ENCODE results near the gene ERG.

Gene ERG

DNA sequence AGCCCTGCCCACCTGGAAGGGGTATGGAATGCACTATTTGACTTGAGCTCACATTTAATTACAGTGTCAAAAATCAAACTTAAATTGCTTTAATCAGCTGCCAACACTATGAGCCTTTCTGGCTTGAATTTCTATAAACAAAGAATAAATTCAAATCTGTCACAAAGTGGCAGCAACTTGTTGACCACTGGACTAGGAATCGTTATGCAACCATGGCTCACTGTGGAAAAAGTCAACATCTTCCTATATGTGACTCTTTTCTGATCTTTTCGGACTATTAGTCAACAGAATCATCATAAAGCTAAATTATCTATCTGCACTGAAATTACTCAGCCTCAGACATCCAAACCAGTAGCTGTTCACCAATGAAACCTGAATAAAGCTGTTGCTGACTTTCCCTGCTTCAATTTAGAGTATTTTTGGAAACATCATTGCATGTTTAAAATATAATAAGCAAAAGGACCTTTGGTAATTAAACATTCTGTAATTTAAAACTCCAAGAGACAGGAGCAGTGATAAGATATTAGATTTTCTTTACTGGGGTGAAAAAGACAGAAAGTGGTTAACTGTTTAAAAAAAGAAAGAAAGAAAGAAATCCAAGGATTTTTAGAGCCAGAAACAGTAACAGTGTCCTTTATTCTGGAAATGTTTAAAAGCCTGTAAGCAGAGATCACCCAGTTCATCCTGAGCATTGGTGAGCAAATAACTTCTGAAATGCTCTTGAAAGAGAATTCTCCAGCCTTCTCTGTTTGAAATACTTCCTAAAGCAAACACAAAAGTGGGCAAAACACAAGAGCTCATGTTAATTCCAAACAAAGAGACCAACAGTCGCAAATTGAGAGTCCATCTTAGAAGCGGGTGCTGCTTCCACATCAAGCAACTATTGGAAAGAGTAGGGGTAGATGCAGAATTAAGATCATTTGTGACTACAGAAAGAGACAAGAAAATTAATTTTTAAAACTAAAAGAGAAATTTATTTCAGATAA is 26.2 kb upstream of the ERG start:
- Histone ChIP-seq H3K9me3 (ENCODE audit: control insufficient read depth, low read length) (no peaks in the 10 kb centered on the region), H3K36me3 (ENCODE audit: control insufficient read depth, insufficient read depth, low read length) (no peaks in the 10 kb centered on the region), H3K4me1 (ENCODE audit: control insufficient read depth, insufficient read depth, low read length, poor library complexity, severe bottlenecking) (no peaks in the 10 kb centered on the region), H3K4me3 (ENCODE audit: insufficient read depth, low read depth, low read length, poor library complexity, severe bottlenecking) (no peak overlapping the region), H3K27ac (ENCODE audit: insufficient read depth, low read length, poor library complexity, severe bottlenecking) (no peak overlapping the region), H3K27me3 (replicated peaks; ENCODE audit: control insufficient read depth, insufficient read depth, low read length, poor library complexity, severe bottlenecking) (no peaks in the 10 kb centered on the region)
- DNase-seq: no peak

DNA sequence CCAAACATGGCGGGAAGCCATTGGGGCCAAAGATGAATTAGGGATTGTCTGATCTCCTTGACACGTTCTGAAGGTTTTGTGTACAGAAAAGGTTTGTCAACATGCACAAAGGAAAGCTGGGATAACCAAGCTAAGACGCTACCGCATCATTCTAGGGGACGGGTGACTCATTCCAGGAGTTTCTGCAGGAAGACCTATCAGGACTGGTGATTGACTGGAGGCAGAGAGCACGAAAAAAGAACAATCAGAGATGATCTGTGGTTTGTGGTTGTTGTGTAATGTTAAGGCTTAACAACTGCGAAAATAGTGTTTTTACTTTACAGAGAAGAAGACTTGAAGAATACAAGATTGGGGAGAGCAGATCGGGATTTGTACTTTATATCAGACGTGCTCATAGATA is 22.2 kb upstream of the ERG start:
- H3K36me3 ChIP-seq (ENCODE audit: control insufficient read depth, insufficient read depth, low read length): no peaks in the 10 kb centered on the region
- no peak for DNase-seq

GRCh38 chr21:38511662-38512243 is 13.5 kb upstream of the ERG start:
- no peak overlapping the region for H3K27ac ChIP-seq (ENCODE audit: insufficient read depth, low read length, poor library complexity, severe bottlenecking)
- no peaks in the 10 kb centered on the region for H3K27me3 ChIP-seq (replicated peaks; ENCODE audit: control insufficient read depth, insufficient read depth, low read length, poor library complexity, severe bottlenecking)
- no peak overlapping the region for H3K4me3 ChIP-seq (ENCODE audit: insufficient read depth, low read depth, low read length, poor library complexity, severe bottlenecking)
- H3K36me3 ChIP-seq (ENCODE audit: control insufficient read depth, insufficient read depth, low read length): no peaks in the 10 kb centered on the region
- H3K4me1 ChIP-seq (ENCODE audit: control insufficient read depth, insufficient read depth, low read length, poor library complexity, severe bottlenecking): no peaks in the 10 kb centered on the region
- DNase-seq: no peak
- H3K9me3 ChIP-seq (ENCODE audit: control insufficient read depth, low read length): no peaks in the 10 kb centered on the region

More for the DNA sequence above, 22.2 kb upstream of the ERG start:
- no peaks in the 10 kb centered on the region for H3K9me3 ChIP-seq (ENCODE audit: control insufficient read depth, low read length)
- H3K27me3 ChIP-seq (replicated peaks; ENCODE audit: control insufficient read depth, insufficient read depth, low read length, poor library complexity, severe bottlenecking): no peaks in the 10 kb centered on the region
- no peak overlapping the region for H3K4me3 ChIP-seq (ENCODE audit: insufficient read depth, low read depth, low read length, poor library complexity, severe bottlenecking)
- H3K4me1 ChIP-seq (ENCODE audit: control insufficient read depth, insufficient read depth, low read length, poor library complexity, severe bottlenecking): no peaks in the 10 kb centered on the region
- H3K27ac ChIP-seq (ENCODE audit: insufficient read depth, low read length, poor library complexity, severe bottlenecking): no peak overlapping the region

GRCh38 chr21:38511198-38511597 is 12.9 kb upstream of the ERG start:
- H3K4me3 ChIP-seq (ENCODE audit: insufficient read depth, low read depth, low read length, poor library complexity, severe bottlenecking): no peak overlapping the region
- no peak for DNase-seq
- no peaks in the 10 kb centered on the region for H3K9me3 ChIP-seq (ENCODE audit: control insufficient read depth, low read length)
- H3K36me3 ChIP-seq (ENCODE audit: control insufficient read depth, insufficient read depth, low read length): no peaks in the 10 kb centered on the region
- no peaks in the 10 kb centered on the region for H3K4me1 ChIP-seq (ENCODE audit: control insufficient read depth, insufficient read depth, low read length, poor library complexity, severe bottlenecking)
- no peak overlapping the region for H3K27ac ChIP-seq (ENCODE audit: insufficient read depth, low read length, poor library complexity, severe bottlenecking)
- no peaks in the 10 kb centered on the region for H3K27me3 ChIP-seq (replicated peaks; ENCODE audit: control insufficient read depth, insufficient read depth, low read length, poor library complexity, severe bottlenecking)

GRCh38 chr21:38507374-38507942 is 9.2 kb upstream of the ERG start:
- Histone ChIP-seq H3K27ac (ENCODE audit: insufficient read depth, low read length, poor library complexity, severe bottlenecking) (no peak overlapping the region), H3K9me3 (ENCODE audit: control insufficient read depth, low read length) (no peaks in the 10 kb centered on the region), H3K36me3 (ENCODE audit: control insufficient read depth, insufficient read depth, low read length) (no peaks in the 10 kb centered on the region), H3K4me3 (ENCODE audit: insufficient read depth, low read depth, low read length, poor library complexity, severe bottlenecking) (no peak overlapping the region), H3K27me3 (replicated peaks; ENCODE audit: control insufficient read depth, insufficient read depth, low read length, poor library complexity, severe bottlenecking) (no peaks in the 10 kb centered on the region), H3K4me1 (ENCODE audit: control insufficient read depth, insufficient read depth, low read length, poor library complexity, severe bottlenecking) (no peaks in the 10 kb centered on the region)
- no peak for DNase-seq

- no peak for DNase-seq
- Histone ChIP-seq H3K27me3 (replicated peaks; ENCODE audit: control insufficient read depth, insufficient read depth, low read length, poor library complexity, severe bottlenecking) (no peaks in the 10 kb centered on the region), H3K4me1 (ENCODE audit: control insufficient read depth, insufficient read depth, low read length, poor library complexity, severe bottlenecking) (no peaks in the 10 kb centered on the region), H3K36me3 (ENCODE audit: control insufficient read depth, insufficient read depth, low read length) (no peaks in the 10 kb centered on the region), H3K9me3 (ENCODE audit: control insufficient read depth, low read length) (no peaks in the 10 kb centered on the region), H3K27ac (ENCODE audit: insufficient read depth, low read length, poor library complexity, severe bottlenecking) (no peak overlapping the region), H3K4me3 (ENCODE audit: insufficient read depth, low read depth, low read length, poor library complexity, severe bottlenecking) (no peak overlapping the region)
Observed at GRCh38 chr21:38506661-38507281, 8.5 kb upstream of the ERG start.

DNA sequence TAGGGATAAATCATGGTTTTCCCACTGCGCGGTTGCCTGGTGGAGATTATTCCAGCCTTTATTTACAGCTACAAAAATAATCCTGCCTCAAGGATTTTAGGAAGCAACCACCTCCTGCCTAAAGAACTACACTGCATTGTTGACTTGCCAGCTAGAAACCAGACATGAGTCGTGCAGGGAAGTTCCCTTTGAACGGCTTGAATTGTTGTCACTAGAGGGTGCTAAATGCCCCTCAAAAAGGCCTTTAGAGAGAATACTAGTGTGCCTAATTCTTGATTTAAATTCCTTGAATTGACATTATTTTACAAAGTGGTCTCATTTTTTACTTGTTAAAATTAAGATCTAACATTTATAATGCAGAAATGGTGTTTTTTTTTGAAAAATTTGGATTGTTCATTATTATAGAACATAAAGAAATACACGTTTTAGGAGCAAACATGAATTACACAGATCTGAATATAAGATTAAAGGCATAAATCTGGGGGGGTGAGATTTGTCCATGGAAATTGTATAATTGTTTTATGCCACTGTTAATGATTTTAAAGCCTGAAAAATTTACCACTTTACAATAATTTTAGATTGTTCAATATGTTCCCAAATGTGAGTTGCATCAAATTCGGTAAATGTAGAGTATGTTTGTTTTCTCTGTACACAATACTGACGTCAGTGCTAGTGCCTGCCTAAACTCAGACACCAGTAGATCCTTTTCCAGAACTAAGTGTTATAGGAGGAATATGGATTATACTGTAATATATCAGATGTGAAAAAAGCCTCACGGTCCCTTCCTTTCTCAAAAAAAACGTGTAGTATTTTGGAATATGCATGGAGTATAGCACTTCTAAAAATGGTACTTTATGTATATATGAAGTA is 7.6 kb upstream of the ERG start:
- no peak for DNase-seq
- H3K36me3 ChIP-seq (ENCODE audit: control insufficient read depth, insufficient read depth, low read length): no peaks in the 10 kb centered on the region
- H3K27ac ChIP-seq (ENCODE audit: insufficient read depth, low read length, poor library complexity, severe bottlenecking): no peak overlapping the region
- no peaks in the 10 kb centered on the region for H3K27me3 ChIP-seq (replicated peaks; ENCODE audit: control insufficient read depth, insufficient read depth, low read length, poor library complexity, severe bottlenecking)
- H3K4me1 ChIP-seq (ENCODE audit: control insufficient read depth, insufficient read depth, low read length, poor library complexity, severe bottlenecking): no peaks in the 10 kb centered on the region
- H3K9me3 ChIP-seq (ENCODE audit: control insufficient read depth, low read length): no peaks in the 10 kb centered on the region
- H3K4me3 ChIP-seq (ENCODE audit: insufficient read depth, low read depth, low read length, poor library complexity, severe bottlenecking): no peak overlapping the region

DNA sequence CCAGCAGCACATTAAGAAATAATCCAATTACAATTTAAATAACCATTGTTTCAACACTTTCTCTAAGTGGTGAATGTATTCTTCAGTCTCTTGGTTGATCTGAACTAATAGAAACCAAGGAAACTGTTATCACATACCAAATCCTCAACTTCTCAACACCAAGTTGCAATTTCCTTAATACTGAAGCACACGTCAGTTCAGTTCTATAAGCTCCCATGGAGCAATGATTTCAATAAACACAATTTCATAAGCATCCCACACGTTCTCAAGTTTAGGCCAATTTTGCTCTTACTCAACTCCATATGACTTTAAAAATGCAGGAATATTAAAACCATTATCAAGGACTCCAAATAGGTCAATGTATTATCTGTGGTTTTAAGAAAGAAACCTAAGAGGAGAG is 5.8 kb upstream of the ERG start:
- DNase-seq: no peak
- H3K4me3 ChIP-seq (ENCODE audit: insufficient read depth, low read depth, low read length, poor library complexity, severe bottlenecking): no peak overlapping the region
- no peaks in the 10 kb centered on the region for H3K4me1 ChIP-seq (ENCODE audit: control insufficient read depth, insufficient read depth, low read length, poor library complexity, severe bottlenecking)
- no peaks in the 10 kb centered on the region for H3K9me3 ChIP-seq (ENCODE audit: control insufficient read depth, low read length)
- no peaks in the 10 kb centered on the region for H3K36me3 ChIP-seq (ENCODE audit: control insufficient read depth, insufficient read depth, low read length)
- no peaks in the 10 kb centered on the region for H3K27me3 ChIP-seq (replicated peaks; ENCODE audit: control insufficient read depth, insufficient read depth, low read length, poor library complexity, severe bottlenecking)
- no peak overlapping the region for H3K27ac ChIP-seq (ENCODE audit: insufficient read depth, low read length, poor library complexity, severe bottlenecking)

GRCh38 chr21:38503583-38503982 is 5.3 kb upstream of the ERG start:
- DNase-seq: no peak
- Histone ChIP-seq H3K9me3 (ENCODE audit: control insufficient read depth, low read length) (no peaks in the 10 kb centered on the region), H3K4me3 (ENCODE audit: insufficient read depth, low read depth, low read length, poor library complexity, severe bottlenecking) (no peak overlapping the region), H3K4me1 (ENCODE audit: control insufficient read depth, insufficient read depth, low read length, poor library complexity, severe bottlenecking) (no peaks in the 10 kb centered on the region), H3K36me3 (ENCODE audit: control insufficient read depth, insufficient read depth, low read length) (no peaks in the 10 kb centered on the region), H3K27ac (ENCODE audit: insufficient read depth, low read length, poor library complexity, severe bottlenecking) (no peak overlapping the region), H3K27me3 (replicated peaks; ENCODE audit: control insufficient read depth, insufficient read depth, low read length, poor library complexity, severe bottlenecking) (no peaks in the 10 kb centered on the region)

Measured in effector memory CD4-positive, alpha-beta T cell (primary cell).